IMR-90 (cell line): Measurements from ENCODE around the gene CASP7.

Source experiments
- CTCF ChIP-seq: conservative IDR thresholded peaks from 2 replicates; pipeline ENCODE4 v1.5.1; 2012; ENCODE audit warnings: mild to moderate bottlenecking, low read depth, low read length, improper control_type of control experiment
- POLR2A ChIP-seq: IDR thresholded peaks from 2 replicates; pipeline ENCODE4 v1.6.1; 2012; ENCODE audit warnings: mild to moderate bottlenecking, low read depth, low read length
- RCOR1 ChIP-seq: IDR thresholded peaks from 2 replicates; pipeline ENCODE4 v1.6.1; 2012; ENCODE audit warnings: mild to moderate bottlenecking, low read length, improper control_type of control experiment; ENCODE audit not compliant: insufficient replicate concordance
- RFX5 ChIP-seq: IDR thresholded peaks from 2 replicates; pipeline ENCODE4 v1.8.0; 2012; ENCODE audit warnings: low read depth, mild to moderate bottlenecking, low read length, moderate library complexity
- SMC3 ChIP-seq: fragments of 150-350 bp; IDR thresholded peaks from 2 replicates; pipeline ENCODE4 v1.6.1; 2016; ENCODE audit warnings: low read depth, mild to moderate bottlenecking, antibody characterized with exemption, low read length, moderate library complexity

GRCh38 chr10:113690749-113691148 lies 11.0 kb downstream of the CASP7 start:
- TF ChIP-seq SMC3 (no peak), CTCF (no peak), RFX5 (no peak), RCOR1 (no peak), POLR2A (no peak)
